ENCODE results near the gene NBPF11. TPM values are rescaled to one million over a fixed set of nuclear protein-coding genes. Genes with fewer than 3 reads are reported as not detected.
"Not testable (repeated sequence)": the region's sequence is repeated elsewhere in the genome, so short reads cannot be mapped to it uniquely, and the experiment has no call there.

Gene NBPF11
- 10 to 100 TPM; 10.0 to 14.1 TPM for total RNA-seq

- not testable (repeated sequence) for H3K9me3 Mint-ChIP-seq, H3K27me3 Mint-ChIP-seq, H3K36me3 Mint-ChIP-seq
- peak; percentile 98 to 99 for ATAC-seq
- DNase-seq (ENCODE audit: low spot score) = peak; percentile 93
- H3K4me1 Mint-ChIP-seq (ENCODE audit: low read depth in 2 of 2) = peaks cover 12 to 15% of the 10 kb centered on the region in 2 donors
- H3K27ac Mint-ChIP-seq = peak within 1 kb of the TSS; percentile 83 to 95
- H3K4me3 Mint-ChIP-seq = peak within 1 kb of the TSS; percentile 90
These were observed at the start of gene NBPF11 for GRCh38 chr1:148151911-148152656. Gene NBPF11 (minus strand): TSS chr1:148152281. CDS start chr1:148127003, 25,278 bp downstream.

GRCh38 chr1:148197396-148197795 is 45.3 kb upstream of the NBPF11 start:
- not testable (repeated sequence) for H3K4me3 Mint-ChIP-seq; H3K4me1 Mint-ChIP-seq (ENCODE audit: low read depth in 2 of 2); H3K9me3 Mint-ChIP-seq; H3K27me3 Mint-ChIP-seq; DNase-seq (ENCODE audit: low spot score); H3K27ac Mint-ChIP-seq; H3K36me3 Mint-ChIP-seq; ATAC-seq

GRCh38 chr1:148196949-148197348 is 44.9 kb upstream of the NBPF11 start:
- ATAC-seq = peak in 1 of 2 donors; percentile 52
- H3K9me3 Mint-ChIP-seq; H3K4me1 Mint-ChIP-seq (ENCODE audit: low read depth in 2 of 2); H3K4me3 Mint-ChIP-seq; H3K36me3 Mint-ChIP-seq; H3K27me3 Mint-ChIP-seq; DNase-seq (ENCODE audit: low spot score); H3K27ac Mint-ChIP-seq: not testable (repeated sequence)

- not testable (repeated sequence) for ATAC-seq; DNase-seq (ENCODE audit: low spot score); H3K9me3 Mint-ChIP-seq; H3K27me3 Mint-ChIP-seq; H3K4me3 Mint-ChIP-seq; H3K4me1 Mint-ChIP-seq (ENCODE audit: low read depth in 2 of 2); H3K27ac Mint-ChIP-seq; H3K36me3 Mint-ChIP-seq
These were observed 43.0 kb upstream of the NBPF11 start for GRCh38 chr1:148195115-148195514.

- H3K27me3 Mint-ChIP-seq = not testable (repeated sequence)
These were observed 36.7 kb upstream of the NBPF11 start for GRCh38 chr1:148188768-148189167.

GRCh38 chr1:148178682-148179081 is 26.6 kb upstream of the NBPF11 start:
- H3K4me3 Mint-ChIP-seq; DNase-seq (ENCODE audit: low spot score); H3K4me1 Mint-ChIP-seq (ENCODE audit: low read depth in 2 of 2); H3K27me3 Mint-ChIP-seq; H3K27ac Mint-ChIP-seq; H3K36me3 Mint-ChIP-seq; ATAC-seq; H3K9me3 Mint-ChIP-seq: not testable (repeated sequence)

More at GRCh38 chr1:148188768-148189167, 36.7 kb upstream of the NBPF11 start:
- H3K4me1 Mint-ChIP-seq (ENCODE audit: low read depth in 2 of 2); DNase-seq (ENCODE audit: low spot score); ATAC-seq; H3K9me3 Mint-ChIP-seq; H3K36me3 Mint-ChIP-seq; H3K4me3 Mint-ChIP-seq; H3K27ac Mint-ChIP-seq: not testable (repeated sequence)

GRCh38 chr1:148175414-148175813 is 23.3 kb upstream of the NBPF11 start:
- not testable (repeated sequence) for DNase-seq (ENCODE audit: low spot score); ATAC-seq; H3K9me3 Mint-ChIP-seq; H3K4me3 Mint-ChIP-seq; H3K4me1 Mint-ChIP-seq (ENCODE audit: low read depth in 2 of 2); H3K27ac Mint-ChIP-seq; H3K36me3 Mint-ChIP-seq
- H3K27me3 Mint-ChIP-seq = peaks cover 9 to 11% of the 10 kb centered on the region in 2 donors

GRCh38 chr1:148171995-148172394 is 19.9 kb upstream of the NBPF11 start:
- H3K27ac Mint-ChIP-seq; H3K4me3 Mint-ChIP-seq; H3K36me3 Mint-ChIP-seq; ATAC-seq; DNase-seq (ENCODE audit: low spot score); H3K9me3 Mint-ChIP-seq; H3K4me1 Mint-ChIP-seq (ENCODE audit: low read depth in 2 of 2): not testable (repeated sequence)
- peaks cover 12 to 13% of the 10 kb centered on the region in 2 donors for H3K27me3 Mint-ChIP-seq

- Mint-ChIP-seq H3K27ac (no peak overlapping the region), H3K27me3 (peaks cover 17 to 39% of the 10 kb centered on the region in 2 donors), H3K4me3 (no peak overlapping the region), H3K36me3 (no peaks in the 10 kb centered on the region), H3K4me1 (ENCODE audit: low read depth in 2 of 2) (no peaks in the 10 kb centered on the region), H3K9me3 (no peaks in the 10 kb centered on the region)
- DNase-seq (ENCODE audit: low spot score) (no peak), ATAC-seq (no peak)
These were observed 14.7 kb upstream of the NBPF11 start for GRCh38 chr1:148166558-148167492.

- Mint-ChIP-seq H3K4me3 (no peak overlapping the region), H3K4me1 (ENCODE audit: low read depth in 2 of 2) (peaks cover 0 to 3% of the 10 kb centered on the region in 2 donors), H3K27me3 (peaks cover 20 to 47% of the 10 kb centered on the region in 2 donors), H3K36me3 (no peaks in the 10 kb centered on the region), H3K9me3 (no peaks in the 10 kb centered on the region), H3K27ac (no peak overlapping the region)
- no peak for DNase-seq (ENCODE audit: low spot score)
- ATAC-seq = no peak
These were observed 10.3 kb upstream of the NBPF11 start for GRCh38 chr1:148162363-148162762.

GRCh38 chr1:148161053-148161901 is 9.2 kb upstream of the NBPF11 start:
- DNase-seq (ENCODE audit: low spot score) (no peak), ATAC-seq (no peak)
- Mint-ChIP-seq H3K36me3 (no peaks in the 10 kb centered on the region), H3K4me1 (ENCODE audit: low read depth in 2 of 2) (peaks cover 0 to 3% of the 10 kb centered on the region in 2 donors), H3K27ac (no peak overlapping the region), H3K27me3 (peaks cover 15 to 36% of the 10 kb centered on the region in 2 donors), H3K9me3 (no peaks in the 10 kb centered on the region), H3K4me3 (no peak overlapping the region)

- no peaks in the 10 kb centered on the region for H3K9me3 Mint-ChIP-seq
- no peak for ATAC-seq
- no peak overlapping the region for H3K27ac Mint-ChIP-seq
These were observed 8.4 kb upstream of the NBPF11 start for GRCh38 chr1:148160343-148161052.

GRCh38 chr1:148160048-148160342 is 7.9 kb upstream of the NBPF11 start:
- Mint-ChIP-seq H3K27ac (no peak overlapping the region), H3K4me3 (no peak overlapping the region), H3K4me1 (ENCODE audit: low read depth in 2 of 2) (peaks cover 6 to 9% of the 10 kb centered on the region in 2 donors), H3K36me3 (no peaks in the 10 kb centered on the region), H3K9me3 (no peaks in the 10 kb centered on the region), H3K27me3 (peaks cover 21 to 36% of the 10 kb centered on the region in 2 donors)
- ATAC-seq (no peak), DNase-seq (ENCODE audit: low spot score) (no peak)

More at GRCh38 chr1:148160343-148161052, 8.4 kb upstream of the NBPF11 start:
- no peaks in the 10 kb centered on the region for H3K36me3 Mint-ChIP-seq
- no peak overlapping the region for H3K4me3 Mint-ChIP-seq
- peaks cover 20 to 37% of the 10 kb centered on the region in 2 donors for H3K27me3 Mint-ChIP-seq
- peaks cover 4 to 8% of the 10 kb centered on the region in 2 donors for H3K4me1 Mint-ChIP-seq (ENCODE audit: low read depth in 2 of 2)
- no peak for DNase-seq (ENCODE audit: low spot score)

Data from natural killer cell treated with Interleukin-12 subunit alpha and Interleukin-12 subunit beta and Interleukin-15 and Interleukin-18, amount 100 ng/mL, for 72 hours (primary cell).